Left ventricle myocardium inferior (tissue), 1 donor: Measurements from ENCODE around the gene RERE. TPM values are rescaled to one million over a fixed set of nuclear protein-coding genes. Genes with fewer than 3 reads are reported as not detected.
A peak's percentile ranks its signal among the peaks of the same experiment; 100 is the strongest.

Experiments used
- DNase-seq: peaks from one replicate; pipeline ENCODE4 v3.0.0-alpha.2; 2020
- H3K27ac ChIP-seq: fragments of 200-600 bp; replicated peaks from 2 replicates; pipeline ENCODE4 v1.8.0; 2021
- H3K27me3 ChIP-seq: fragments of 200-600 bp; 2 replicates; pipeline ENCODE4 v1.8.0; 2021; ENCODE audit warnings: low read depth
- H3K36me3 ChIP-seq: fragments of 200-600 bp; 2 replicates; pipeline ENCODE4 v1.8.0; 2021
- H3K4me1 ChIP-seq: fragments of 200-600 bp; 2 replicates; pipeline ENCODE4 v1.8.0; 2021
- H3K4me3 ChIP-seq: fragments of 200-600 bp; 2 replicates; pipeline ENCODE4 v1.8.0; 2021; ENCODE audit warnings: mild to moderate bottlenecking, moderate library complexity
- H3K9me3 ChIP-seq: fragments of 200-600 bp; replicated peaks from 2 replicates; pipeline ENCODE4 v1.8.0; 2021
- CTCF ChIP-seq: fragments of 200-600 bp; IDR thresholded peaks from 2 replicates; pipeline ENCODE4 v1.8.0; 2021; ENCODE audit warnings: antibody characterized with exemption, mild to moderate bottlenecking, borderline replicate concordance
- intact Hi-C: fragments of 100-400 bp; cut with micrococcal nuclease; formaldehyde crosslinking; loops from one replicate; pipeline ENCODE4 v1.11.0; 2022
- total RNA-seq: library from RNA; stranded (reverse); fragmentation: NEBNext Ultra II Directional; extraction: Animal tissue kit (Norgen Biotek cat#: 25700); gene quantifications from one replicate; pipeline ENCODE4 v1.2.1, GENCODE V29; 2021
- donor health status: DM: no; HTN: yes; CAD: no; lungs with severe emphysema.

RERE gene
- total RNA-seq, 1 donor from 2014 or later, result 141 TPM

GRCh38 chr1:8533124-8533523 is 284.3 kb downstream of the RERE start:
- no peak for TF ChIP-seq CTCF
- no peak overlapping the region for H3K27ac ChIP-seq
- intact Hi-C loops, result no loop called here
- no peaks in the 10 kb centered on the region for H3K9me3 ChIP-seq
- no peaks in the 10 kb centered on the region for H3K27me3 ChIP-seq
- no peaks in the 10 kb centered on the region for H3K36me3 ChIP-seq
- H3K4me1 ChIP-seq, result no peaks in the 10 kb centered on the region
- no peak for DNase-seq
- H3K4me3 ChIP-seq, result no peak overlapping the region

GRCh38 chr1:8529901-8530300 is 287.5 kb downstream of the RERE start:
- H3K27ac ChIP-seq, result no peak overlapping the region
- DNase-seq, result no peak
- TF ChIP-seq CTCF, result no peak
- H3K36me3 ChIP-seq, result no peaks in the 10 kb centered on the region
- H3K4me3 ChIP-seq, result no peak overlapping the region
- H3K27me3 ChIP-seq, result no peaks in the 10 kb centered on the region
- no peaks in the 10 kb centered on the region for H3K9me3 ChIP-seq
- intact Hi-C loops, result no loop called here
- H3K4me1 ChIP-seq, result peaks cover 31% of the 10 kb centered on the region

- Histone ChIP-seq H3K9me3 (no peaks in the 10 kb centered on the region), H3K27ac (peak overlapping the region; percentile 93), H3K36me3 (peaks cover under 1% of the 10 kb centered on the region), H3K4me1 (peaks cover 51% of the 10 kb centered on the region), H3K4me3 (no peak overlapping the region), H3K27me3 (no peaks in the 10 kb centered on the region)
- no peak for TF ChIP-seq CTCF
- intact Hi-C loops, result no loop called here
- DNase-seq, result no peak
These were observed 289.5 kb downstream of the RERE start for GRCh38 chr1:8527941-8528340.

- Histone ChIP-seq H3K27ac (peak overlapping the region; percentile 93), H3K4me1 (peaks cover 68% of the 10 kb centered on the region), H3K9me3 (no peaks in the 10 kb centered on the region), H3K36me3 (peaks cover 9% of the 10 kb centered on the region), H3K4me3 (peak overlapping the region; percentile 75), H3K27me3 (no peaks in the 10 kb centered on the region)
- TF ChIP-seq CTCF, result no peak
- peak; percentile 75 for DNase-seq
- intact Hi-C loops, result no loop called here
These were observed 291.7 kb downstream of the RERE start for GRCh38 chr1:8525558-8526275.

- H3K36me3 ChIP-seq, result peaks cover 9% of the 10 kb centered on the region
- TF ChIP-seq CTCF, result no peak
- H3K27me3 ChIP-seq, result no peaks in the 10 kb centered on the region
- intact Hi-C loops, result no loop called here
- H3K4me1 ChIP-seq, result peaks cover 73% of the 10 kb centered on the region
- DNase-seq, result no peak
- H3K4me3 ChIP-seq, result peak overlapping the region; percentile 75
- H3K9me3 ChIP-seq, result no peaks in the 10 kb centered on the region
- H3K27ac ChIP-seq, result peak overlapping the region; percentile 93
These were observed 292.3 kb downstream of the RERE start for GRCh38 chr1:8525216-8525557.
